CD4-positive, alpha-beta memory T cell (primary cell): ENCODE results near the gene DHDH. TPM values are rescaled to one million over a fixed set of nuclear protein-coding genes. Genes with fewer than 3 reads are reported as not detected.
"Not testable (repeated sequence)": the region's sequence is repeated elsewhere in the genome, so short reads cannot be mapped to it uniquely, and the experiment has no call there.

Source experiments
- CTCF ChIA-PET: fragments of 350-600 bp; sonication (Branson Sonifier 250); formaldehyde crosslinking; loops from one replicate; lab custom pipeline; 2021; ENCODE audit warnings: inconsistent platforms; ENCODE audit not compliant: partially characterized antibody; lab: Charles Lee
- POLR2A ChIA-PET: fragments of 350-600 bp; sonication (Branson Sonifier 250); formaldehyde crosslinking; loops from one replicate; lab custom pipeline; 2021; ENCODE audit not compliant: partially characterized antibody; lab: Charles Lee
- DNase-seq, 5 donors: peaks; one replicate each; pipeline versions ENCODE4 v3.0.0 to v3.0.0-alpha.2; 2020 to 2022; ENCODE audit warnings: mixed read lengths in 1 of 5
- H3K27ac ChIP-seq: one replicate; pipeline ENCODE4 v1.7.0; 2013; ENCODE audit warnings: low read depth, low read length
- H3K27me3 ChIP-seq: 2 replicates; pipeline ENCODE4 v1.7.0; 2013; ENCODE audit warnings: mild to moderate bottlenecking, low read length, moderate library complexity; ENCODE audit not compliant: insufficient read depth
- H3K36me3 ChIP-seq: 2 replicates; pipeline ENCODE4 v1.7.0; 2013; ENCODE audit warnings: mild to moderate bottlenecking, low read length, moderate library complexity; ENCODE audit not compliant: insufficient read depth
- H3K4me1 ChIP-seq: 2 replicates; pipeline ENCODE4 v1.7.0; 2013; ENCODE audit warnings: mild to moderate bottlenecking, low read length, moderate library complexity; ENCODE audit not compliant: insufficient read depth
- H3K4me3 ChIP-seq, 2 donors: one replicate each; pipeline ENCODE4 v1.7.0; 2013; ENCODE audit warnings: low read length in 2 of 2, mild to moderate bottlenecking in 1 of 2
- H3K9me3 ChIP-seq, 2 donors: one replicate each; pipeline ENCODE4 v1.7.0; 2013; ENCODE audit warnings: low read length in 2 of 2, control low read depth in 1 of 2; ENCODE audit not compliant: control insufficient read depth in 1 of 2
- H3K27ac Mint-ChIP-seq, 7 donors: one replicate each; pipeline ENCODE4 v1.8.0; 2020 to 2021; ENCODE audit warnings: mixed read lengths in 7 of 7, mild to moderate bottlenecking in 6 of 7, inconsistent platforms in 3 of 7, moderate library complexity in 3 of 7
- H3K27me3 Mint-ChIP-seq, 2 donors: one replicate each; pipeline ENCODE4 v1.8.0; 2020 to 2021; ENCODE audit warnings: mixed read lengths in 2 of 2
- H3K36me3 Mint-ChIP-seq, 2 donors: one replicate each; pipeline ENCODE4 v1.8.0; 2020 to 2021; ENCODE audit warnings: mixed read lengths in 2 of 2, inconsistent platforms in 1 of 2, mild to moderate bottlenecking in 1 of 2
- H3K4me1 Mint-ChIP-seq, 4 donors: one replicate each; pipeline ENCODE4 v1.8.0; 2020 to 2021; ENCODE audit warnings: mixed read lengths in 4 of 4, mild to moderate bottlenecking in 1 of 4
- H3K4me3 Mint-ChIP-seq, 8 donors: one replicate each; pipeline ENCODE4 v1.8.0; 2020 to 2021; ENCODE audit warnings: mixed read lengths in 8 of 8, mild to moderate bottlenecking in 7 of 8, moderate library complexity in 6 of 8, inconsistent platforms in 3 of 8
- H3K9me3 Mint-ChIP-seq, 8 donors: one replicate each; pipeline ENCODE4 v1.8.0; 2020 to 2021; ENCODE audit warnings: mixed read lengths in 8 of 8, mild to moderate bottlenecking in 5 of 8, inconsistent platforms in 3 of 8, moderate library complexity in 1 of 8
- intact Hi-C: fragments of 100-400 bp; cut with micrococcal nuclease; formaldehyde crosslinking; loops from one replicate; pipeline ENCODE4 v1.15.1; 2023
- polyA plus RNA-seq, 2 donors: library from polyadenylated mRNA; unstranded; fragments of 300-500 nt; fragmentation: Illumina TruSeq; gene quantifications; one replicate each; pipeline ENCODE4 v1.2.3, GENCODE V29; 2021
- total RNA-seq, 2 experiments: library from RNA; stranded (reverse); gene quantifications; one replicate each; pipeline ENCODE4 v1.2.3, GENCODE V29; 2021

Gene DHDH
- total and polyA plus RNA-seq, 4 experiments from 2014 or later = 0.60 to 1.6 (median 1.2) TPM

- Histone ChIP-seq H3K36me3 (peaks cover 40% of the 10 kb centered on the region), H3K9me3 (no peaks in the 10 kb centered on the region), H3K27me3 (no peaks in the 10 kb centered on the region), H3K27ac (no peak overlapping the region), H3K4me1 (no peaks in the 10 kb centered on the region), H3K4me3 (no peak overlapping the region)
- DNase-seq = peak in 4 of 5 donors; percentile 22 to 61 (median 32)
- peaks cover 0 to 1% (median 0%) of the 10 kb centered on the region in 4 donors for H3K4me1 Mint-ChIP-seq
- H3K27ac Mint-ChIP-seq = peak overlapping the region in 3 of 7 donors; percentile 47 to 72 (median 48)
- no peak overlapping the region for H3K4me3 Mint-ChIP-seq
- H3K27me3 Mint-ChIP-seq = no peaks in the 10 kb centered on the region
- intact Hi-C loops = no loop called here
- POLR2A ChIA-PET = no interaction called here
- no peaks in the 10 kb centered on the region for H3K9me3 Mint-ChIP-seq
- H3K36me3 Mint-ChIP-seq = peaks cover 40 to 50% of the 10 kb centered on the region in 2 donors
- CTCF ChIA-PET = no interaction called here
These were observed 20.2 kb upstream of the DHDH start for GRCh38 chr19:48913114-48913889.

- Histone ChIP-seq H3K4me1 (no peaks in the 10 kb centered on the region), H3K27me3 (no peaks in the 10 kb centered on the region), H3K36me3 (peaks cover 48% of the 10 kb centered on the region), H3K4me3 (no peak overlapping the region), H3K9me3 (no peaks in the 10 kb centered on the region), H3K27ac (no peak overlapping the region)
- Mint-ChIP-seq H3K4me1 (peaks cover 0 to 1% (median 0%) of the 10 kb centered on the region in 4 donors), H3K9me3 (no peaks in the 10 kb centered on the region), H3K27me3 (no peaks in the 10 kb centered on the region), H3K36me3 (peaks cover 40 to 54% of the 10 kb centered on the region in 2 donors), H3K4me3 (no peak overlapping the region), H3K27ac (peak overlapping the region in 2 of 7 donors; percentile 25 to 70)
- CTCF ChIA-PET = interaction anchor here (0.6 kb wide), 1 partner anchor 27 kb away, joined by 3 read pairs; no protein-coding TSS in a partner anchor
- intact Hi-C loops = no loop called here
- DNase-seq = no peak
- POLR2A ChIA-PET = interaction anchor here (0.8 kb wide), 1 partner anchor 51 kb away, joined by 4 read pairs; the partner anchor contains the start of gene FTL
These were observed 19.3 kb upstream of the DHDH start for GRCh38 chr19:48914181-48914580.

DNA sequence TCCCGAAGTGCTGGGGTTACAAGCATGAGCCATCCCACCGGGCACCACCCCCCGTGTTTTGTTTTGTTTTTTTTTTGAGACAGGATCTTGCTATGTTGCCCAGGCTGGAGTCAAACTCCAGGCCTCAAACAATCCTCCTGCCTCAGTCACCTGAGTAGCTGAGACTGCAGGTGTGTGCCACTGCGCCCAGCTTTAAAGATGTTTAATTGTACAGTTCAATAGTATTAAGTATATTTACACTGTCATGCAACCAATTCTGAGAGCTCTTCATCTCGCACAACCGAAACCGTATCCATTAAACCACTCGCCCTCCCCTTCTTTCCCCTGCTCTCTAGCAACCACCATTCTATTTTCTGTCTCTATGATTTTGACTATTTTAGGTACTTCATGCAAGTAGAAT, 17.7 kb upstream of the DHDH start:
- Histone ChIP-seq H3K27ac (no peak overlapping the region), H3K4me1 (no peaks in the 10 kb centered on the region), H3K36me3 (peaks cover 44% of the 10 kb centered on the region), H3K27me3 (no peaks in the 10 kb centered on the region), H3K9me3 (no peaks in the 10 kb centered on the region), H3K4me3 (no peak overlapping the region)
- no peak for DNase-seq
- Mint-ChIP-seq H3K27ac (peak overlapping the region in 1 of 7 donors; percentile 44), H3K9me3 (no peaks in the 10 kb centered on the region), H3K4me1 (peaks cover 0 to 1% (median 0%) of the 10 kb centered on the region in 4 donors), H3K27me3 (no peaks in the 10 kb centered on the region), H3K36me3 (peaks cover 42 to 50% of the 10 kb centered on the region in 2 donors), H3K4me3 (peak overlapping the region in 1 of 8 donors; percentile 32)
- ChIA-PET CTCF (no interaction called here), POLR2A (interaction anchor here (0.6 kb wide), 1 partner anchor 104 kb away, joined by 3 read pairs; no protein-coding TSS in a partner anchor)
- intact Hi-C loops = no loop called here

GRCh38 chr19:48918071-48918470, 15.4 kb upstream of the DHDH start:
- Mint-ChIP-seq H3K4me3 (no peak overlapping the region), H3K36me3 (peaks cover 29 to 45% of the 10 kb centered on the region in 2 donors), H3K9me3 (no peaks in the 10 kb centered on the region), H3K27me3 (no peaks in the 10 kb centered on the region), H3K27ac (peak overlapping the region in 1 of 7 donors; percentile 66), H3K4me1 (peaks cover 0 to 1% (median 0%) of the 10 kb centered on the region in 4 donors)
- Histone ChIP-seq H3K4me3 (no peak overlapping the region), H3K9me3 (no peaks in the 10 kb centered on the region), H3K36me3 (peaks cover 40% of the 10 kb centered on the region), H3K27me3 (no peaks in the 10 kb centered on the region), H3K27ac (no peak overlapping the region), H3K4me1 (no peaks in the 10 kb centered on the region)
- intact Hi-C loops = no loop called here
- ChIA-PET POLR2A (interaction anchor here (1.1 kb wide), 1 partner anchor 100 kb away, joined by 3 read pairs; no protein-coding TSS in a partner anchor), CTCF (interaction anchor here (1.0 kb wide), 1 partner anchor 75 kb away, joined by 3 read pairs; no protein-coding TSS in a partner anchor)
- no peak for DNase-seq

DNA sequence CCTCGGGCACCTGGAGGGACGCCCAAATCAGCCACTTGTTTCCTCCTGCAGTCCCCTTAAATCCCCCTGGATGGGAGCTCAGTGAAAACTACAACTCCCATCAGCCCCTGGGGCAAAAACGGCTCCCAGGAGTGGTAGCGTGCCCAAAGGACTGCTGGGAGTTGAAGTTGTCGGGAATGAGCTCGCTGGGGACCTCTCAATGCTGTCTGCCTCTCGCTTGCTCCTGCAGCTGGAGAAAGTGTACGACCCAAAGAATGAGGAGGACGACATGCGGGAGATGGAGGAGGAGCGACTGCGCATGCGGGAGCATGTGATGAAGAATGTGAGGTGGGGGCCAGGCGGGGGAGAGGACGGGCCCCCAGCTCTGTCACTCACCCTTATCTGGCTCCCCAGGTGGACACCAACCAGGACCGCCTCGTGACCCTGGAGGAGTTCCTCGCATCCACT, 14.7 kb upstream of the DHDH start:
- no peak overlapping the region for H3K4me3 ChIP-seq
- ChIA-PET POLR2A (interaction anchor here (0.6 to 1.4 kb wide), 3 partner anchors 8 to 99 kb away, joined by 3 to 4 read pairs (median 3); partner anchors contain the start of gene FTL), CTCF (interaction anchor here (1.0 to 1.9 kb wide), 2 partner anchors 14 to 76 kb away, joined by 3 to 4 read pairs; no protein-coding TSS in a partner anchor)
- H3K27me3 Mint-ChIP-seq = no peaks in the 10 kb centered on the region
- H3K4me1 ChIP-seq = no peaks in the 10 kb centered on the region
- peaks cover 34% of the 10 kb centered on the region for H3K36me3 ChIP-seq
- DNase-seq = no peak
- no peaks in the 10 kb centered on the region for H3K27me3 ChIP-seq
- peak overlapping the region in 1 of 7 donors; percentile 22 for H3K27ac Mint-ChIP-seq
- H3K4me3 Mint-ChIP-seq = no peak overlapping the region
- intact Hi-C loops = no loop called here
- no peak overlapping the region for H3K27ac ChIP-seq
- H3K9me3 ChIP-seq = no peaks in the 10 kb centered on the region
- H3K36me3 Mint-ChIP-seq = peaks cover 28 to 44% of the 10 kb centered on the region in 2 donors
- H3K4me1 Mint-ChIP-seq = peaks cover 0 to 1% (median 0%) of the 10 kb centered on the region in 4 donors
- H3K9me3 Mint-ChIP-seq = no peaks in the 10 kb centered on the region

- POLR2A ChIA-PET = interaction anchor here (0.6 to 1.4 kb wide), 2 partner anchors 9 to 46 kb away, joined by 3 to 4 read pairs; partner anchors contain the start of gene FTL
- H3K4me1 Mint-ChIP-seq, H3K9me3 ChIP-seq, H3K27me3 ChIP-seq, intact Hi-C loops, H3K4me3 Mint-ChIP-seq, H3K4me3 ChIP-seq, H3K27ac ChIP-seq, H3K4me1 ChIP-seq, DNase-seq, H3K27me3 Mint-ChIP-seq, H3K9me3 Mint-ChIP-seq: not testable (repeated sequence)
- Mint-ChIP-seq H3K27ac (peak overlapping the region in 1 of 7 donors; percentile 29), H3K36me3 (peaks cover 25 to 41% of the 10 kb centered on the region in 2 donors)
- CTCF ChIA-PET = interaction anchor here (1.0 to 1.9 kb wide), 2 partner anchors 14 to 77 kb away, joined by 3 to 4 read pairs; no protein-coding TSS in a partner anchor
- peaks cover 32% of the 10 kb centered on the region for H3K36me3 ChIP-seq
These were observed 14.2 kb upstream of the DHDH start for GRCh38 chr19:48919271-48919670.

DNA sequence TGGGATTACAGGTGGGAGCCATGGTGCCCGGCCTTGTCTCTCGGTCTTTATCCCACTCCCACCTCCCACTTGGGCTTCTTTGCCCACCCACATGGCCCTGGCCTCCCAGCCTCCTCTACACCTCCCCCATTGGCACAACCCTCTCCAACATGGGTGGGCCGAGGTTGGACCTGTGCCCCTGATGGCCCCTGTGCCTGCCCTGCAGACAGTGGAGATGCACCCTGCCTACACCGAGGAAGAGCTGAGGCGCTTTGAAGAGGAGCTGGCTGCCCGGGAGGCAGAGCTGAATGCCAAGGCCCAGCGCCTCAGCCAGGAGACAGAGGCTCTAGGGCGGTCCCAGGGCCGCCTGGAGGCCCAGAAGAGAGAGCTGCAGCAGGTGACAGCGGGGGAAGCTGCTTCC, 12.6 kb upstream of the DHDH start:
- intact Hi-C loops = no loop called here
- DNase-seq = no peak
- peaks cover 28% of the 10 kb centered on the region for H3K36me3 ChIP-seq
- Mint-ChIP-seq H3K27ac (no peak overlapping the region), H3K4me3 (no peak overlapping the region), H3K4me1 (peaks cover 0 to under 1% (median 0%) of the 10 kb centered on the region in 4 donors), H3K27me3 (no peaks in the 10 kb centered on the region), H3K36me3 (peaks cover 19 to 32% of the 10 kb centered on the region in 2 donors), H3K9me3 (no peaks in the 10 kb centered on the region)
- ChIA-PET CTCF (interaction anchor here (0.8 to 1.0 kb wide), 2 partner anchors 42 to 50 kb away, joined by 3 to 4 read pairs; no protein-coding TSS in a partner anchor), POLR2A (interaction anchor here (1.9 kb wide), 1 partner anchor 12 kb away, joined by 4 read pairs; the partner anchor contains the start of gene DHDH)
- H3K4me1 ChIP-seq = no peaks in the 10 kb centered on the region
- no peak overlapping the region for H3K4me3 ChIP-seq
- H3K9me3 ChIP-seq = no peaks in the 10 kb centered on the region
- no peak overlapping the region for H3K27ac ChIP-seq
- no peaks in the 10 kb centered on the region for H3K27me3 ChIP-seq
